ENCODE measurements around the gene BGN. TPM values are rescaled to one million over a fixed set of nuclear protein-coding genes. Genes with fewer than 3 reads are reported as not detected.
A peak's percentile ranks its signal among the peaks of the same experiment; 100 is the strongest.

Gene BGN
- total RNA-seq, result 100 to 1,000 TPM; 173 to 244 (median 206) TPM
- 167 TPM for polyA plus RNA-seq
- long read RNA-seq, donor 1, transcript BGN-201 (8 exons, 2,402 nt), result major isoform, 221 of 334 reads
- long read RNA-seq, donor 1, partial matches to known transcripts, result 66 of 334 reads
- long read RNA-seq, donor 1, other reads (novel, unspliced or antisense), result 47 of 334 reads
- long read RNA-seq, donor 2, transcript BGN-201 (8 exons, 2,402 nt), result major isoform, 122 of 153 reads
- long read RNA-seq, donor 2, partial matches to known transcripts, result 28 of 153 reads
- long read RNA-seq, donor 2, other reads (novel, unspliced or antisense), result 3 of 153 reads
- long read RNA-seq, donor 3, transcript BGN-201 (8 exons, 2,402 nt), result major isoform, 45 of 83 reads
- long read RNA-seq, donor 3, partial matches to known transcripts, result 35 of 83 reads
- long read RNA-seq, donor 3, other reads (novel, unspliced or antisense), result 3 of 83 reads
- long read RNA-seq, donor 4, transcript BGN-201 (8 exons, 2,402 nt), result major isoform, 223 of 267 reads
- long read RNA-seq, donor 4, partial matches to known transcripts, result 35 of 267 reads
- long read RNA-seq, donor 4, other reads (novel, unspliced or antisense), result 9 of 267 reads

DNA sequence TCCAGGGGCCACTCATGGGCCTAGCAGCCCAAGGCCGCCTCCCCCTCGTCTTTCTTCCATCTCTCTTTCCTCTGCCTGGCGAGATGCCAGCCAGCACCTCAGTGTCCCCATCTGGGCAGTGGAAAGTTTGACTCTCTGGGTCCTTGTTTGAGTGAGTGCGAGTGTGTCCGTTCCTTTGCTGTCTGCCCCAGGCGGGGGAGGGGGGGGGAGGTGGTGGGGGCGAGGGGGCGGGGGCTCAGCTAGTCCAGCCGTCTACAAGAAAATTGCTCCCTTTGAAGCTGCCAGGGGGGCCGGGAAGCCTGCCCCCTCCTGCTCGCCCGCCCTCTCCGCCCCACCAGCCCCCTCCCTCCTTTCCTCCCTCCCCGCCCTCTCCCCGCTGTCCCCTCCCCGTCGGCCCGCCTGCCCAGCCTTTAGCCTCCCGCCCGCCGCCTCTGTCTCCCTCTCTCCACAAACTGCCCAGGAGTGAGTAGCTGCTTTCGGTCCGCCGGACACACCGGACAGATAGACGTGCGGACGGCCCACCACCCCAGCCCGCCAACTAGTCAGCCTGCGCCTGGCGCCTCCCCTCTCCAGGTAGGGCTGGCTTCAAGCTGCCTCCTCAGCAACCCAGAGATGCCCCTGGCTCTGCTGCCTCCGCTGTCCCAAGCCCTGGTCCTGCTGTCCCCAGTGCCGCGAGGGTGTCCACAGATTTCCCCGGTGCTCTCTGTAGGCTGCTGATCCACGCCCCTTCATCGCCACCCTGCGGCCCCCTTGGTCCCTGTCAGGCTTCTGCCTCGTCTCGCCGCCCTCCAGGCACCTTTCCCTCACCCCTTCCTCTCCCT lies at the start of gene BGN:
Gene BGN, plus strand, starts transcription at position 440 of the 821 bp plus-strand sequence. CDS start 9,652 bp downstream, outside the sequence.
- Histone ChIP-seq H3K9me3 (ENCODE audit: control insufficient read depth, low read length) (no peaks in the 10 kb centered on the region), H3K4me3 (ENCODE audit: low read length) (peak within 1 kb of the TSS; percentile 25), H3K4me1 (ENCODE audit: control insufficient read depth, insufficient read depth, low read length) (peaks cover 1% of the 10 kb centered on the region), H3K27me3 (ENCODE audit: control insufficient read depth, insufficient read depth) (no peaks in the 10 kb centered on the region), H3K27ac (ENCODE audit: low read length) (peak within 1 kb of the TSS; percentile 67)
- WGBS, result 10% methylated on average over 35 of the region's 41 CpGs
- ATAC-seq (peak; percentile 58 to 63), DNase-seq (peak; percentile 64 to 87 (median 84))
- intact Hi-C loops (cut with DNase I), result no loop called here

GRCh38 chrX:153445106-153445855 lies 49.5 kb upstream of the BGN start:
- H3K4me3 ChIP-seq (ENCODE audit: low read length), result no peak overlapping the region
- H3K4me1 ChIP-seq (ENCODE audit: control insufficient read depth, insufficient read depth, low read length), result no peaks in the 10 kb centered on the region
- H3K9me3 ChIP-seq (ENCODE audit: control insufficient read depth, low read length), result no peaks in the 10 kb centered on the region
- intact Hi-C loops (cut with DNase I), result no loop called here
- ATAC-seq (peak in 1 of 2 donors; percentile 8), DNase-seq (no peak)
- no peaks in the 10 kb centered on the region for H3K27me3 ChIP-seq (ENCODE audit: control insufficient read depth, insufficient read depth)
- 86% methylated on average over 35 of the region's 35 CpGs for WGBS
- no peak overlapping the region for H3K27ac ChIP-seq (ENCODE audit: low read length)

DNA sequence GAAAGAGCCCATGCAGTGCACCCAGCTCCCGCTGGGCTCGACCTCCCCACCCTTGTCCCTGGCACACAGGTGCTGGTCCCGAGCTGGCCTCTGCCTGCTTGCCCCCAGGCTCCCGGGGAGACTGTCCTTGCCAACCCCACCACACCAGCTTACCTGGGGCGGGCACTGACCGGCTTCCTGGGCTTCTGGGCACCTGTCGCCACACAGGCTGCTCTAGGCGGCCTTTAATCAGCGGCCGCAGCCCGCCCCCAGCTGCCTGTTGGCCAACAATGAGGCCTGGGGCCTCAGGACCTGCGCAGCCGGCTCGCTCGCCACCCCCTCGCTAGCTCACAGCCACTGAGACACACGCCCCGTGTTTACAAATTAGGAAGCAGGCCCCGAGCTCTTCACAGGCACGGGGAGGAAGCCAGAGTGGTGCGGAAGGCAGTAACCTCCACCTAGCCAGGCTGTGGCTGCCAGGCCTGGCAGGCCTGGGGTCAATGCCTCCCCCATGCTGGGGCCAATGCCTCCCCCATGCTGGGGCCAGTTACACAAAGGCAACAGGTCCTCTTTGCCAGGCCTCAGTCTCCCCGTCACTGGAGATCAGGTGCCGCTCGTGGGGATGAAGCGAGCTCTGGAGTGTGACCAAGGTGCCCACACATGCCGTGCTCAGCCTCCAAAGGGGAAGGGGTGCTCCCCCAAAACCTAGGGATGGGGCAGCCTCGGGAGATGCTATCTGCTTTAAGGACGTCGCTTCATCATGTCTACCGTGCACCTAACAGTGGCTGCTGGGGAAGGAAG lies 48.7 kb upstream of the BGN start, which contains the start of gene TREX2:
Gene TREX2, minus strand, starts transcription at position 201 of the 780 bp plus-strand sequence. CDS start 626 bp downstream, outside the sequence.
- ATAC-seq, result no peak
- no peak within 1 kb of the TSS for H3K4me3 ChIP-seq (ENCODE audit: low read length)
- H3K27me3 ChIP-seq (ENCODE audit: control insufficient read depth, insufficient read depth), result no peaks in the 10 kb centered on the region
- no peaks in the 10 kb centered on the region for H3K4me1 ChIP-seq (ENCODE audit: control insufficient read depth, insufficient read depth, low read length)
- H3K27ac ChIP-seq (ENCODE audit: low read length), result no peak within 1 kb of the TSS
- intact Hi-C loops (cut with DNase I), result no loop called here
- 81% methylated on average over 30 of the region's 30 CpGs for WGBS
- DNase-seq, result no peak
- H3K9me3 ChIP-seq (ENCODE audit: control insufficient read depth, low read length), result no peaks in the 10 kb centered on the region

GRCh38 chrX:153446636-153446936 lies 48.2 kb upstream of the BGN start:
- no peak overlapping the region for H3K27ac ChIP-seq (ENCODE audit: low read length)
- H3K27me3 ChIP-seq (ENCODE audit: control insufficient read depth, insufficient read depth), result no peaks in the 10 kb centered on the region
- intact Hi-C loops (cut with DNase I), result no loop called here
- ATAC-seq (no peak), DNase-seq (no peak)
- no peak overlapping the region for H3K4me3 ChIP-seq (ENCODE audit: low read length)
- no peaks in the 10 kb centered on the region for H3K9me3 ChIP-seq (ENCODE audit: control insufficient read depth, low read length)
- no peaks in the 10 kb centered on the region for H3K4me1 ChIP-seq (ENCODE audit: control insufficient read depth, insufficient read depth, low read length)
- 52% methylated on average over 10 of the region's 10 CpGs for WGBS

DNA sequence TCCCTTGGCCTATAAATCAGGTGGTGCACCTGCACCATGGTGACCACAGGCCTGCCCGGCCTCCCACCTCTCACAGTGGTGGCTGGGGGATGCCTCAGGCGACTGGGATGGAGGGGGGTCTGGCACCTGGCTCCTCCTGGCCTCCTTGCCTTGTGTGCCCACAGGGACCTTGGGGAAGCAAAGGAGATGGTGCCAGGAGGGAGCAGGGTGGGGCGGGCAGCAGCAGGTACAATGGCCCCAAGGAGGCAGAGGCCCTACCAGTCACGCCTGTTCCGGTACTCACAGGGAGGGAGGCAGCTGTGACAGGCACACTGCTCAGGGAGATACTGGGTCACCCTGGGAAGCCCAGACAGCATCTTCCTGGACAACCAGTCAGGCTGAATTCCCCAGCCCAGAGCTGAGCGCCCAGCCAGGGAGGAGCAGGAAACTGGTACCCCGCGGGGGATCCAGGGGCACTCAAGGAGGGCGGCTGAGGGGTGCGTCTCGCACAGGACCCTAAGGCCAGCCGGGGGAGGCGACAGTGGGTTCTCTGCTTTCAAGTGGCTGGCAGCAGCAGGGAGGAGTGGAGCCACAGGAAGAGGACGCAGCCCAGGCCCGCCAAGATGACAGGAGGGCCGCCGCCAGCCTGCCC lies 47.7 kb upstream of the BGN start:
- 93% methylated on average over 17 of the region's 17 CpGs for WGBS
- ATAC-seq, result no peak

GRCh38 chrX:153447581-153447960 lies 47.2 kb upstream of the BGN start:
- intact Hi-C loops (cut with DNase I), result no loop called here
- Histone ChIP-seq H3K9me3 (ENCODE audit: control insufficient read depth, low read length) (no peaks in the 10 kb centered on the region), H3K27ac (ENCODE audit: low read length) (no peak overlapping the region), H3K4me1 (ENCODE audit: control insufficient read depth, insufficient read depth, low read length) (no peaks in the 10 kb centered on the region), H3K27me3 (ENCODE audit: control insufficient read depth, insufficient read depth) (no peaks in the 10 kb centered on the region), H3K4me3 (ENCODE audit: low read length) (no peak overlapping the region)
- no peak for ATAC-seq
- WGBS, result 71% methylated on average over 8 of the region's 8 CpGs
- DNase-seq, result no peak

More for the DNA sequence above, 47.7 kb upstream of the BGN start:
- no peaks in the 10 kb centered on the region for H3K4me1 ChIP-seq (ENCODE audit: control insufficient read depth, insufficient read depth, low read length)
- H3K4me3 ChIP-seq (ENCODE audit: low read length), result no peak overlapping the region
- no peak overlapping the region for H3K27ac ChIP-seq (ENCODE audit: low read length)
- DNase-seq, result peak in 1 of 3 donors; percentile 51
- intact Hi-C loops (cut with DNase I), result no loop called here
- no peaks in the 10 kb centered on the region for H3K9me3 ChIP-seq (ENCODE audit: control insufficient read depth, low read length)
- no peaks in the 10 kb centered on the region for H3K27me3 ChIP-seq (ENCODE audit: control insufficient read depth, insufficient read depth)

GRCh38 chrX:153448556-153449367 lies 46.0 kb upstream of the BGN start:
- no peaks in the 10 kb centered on the region for H3K9me3 ChIP-seq (ENCODE audit: control insufficient read depth, low read length)
- 97% methylated on average over 20 of the region's 21 CpGs for WGBS
- intact Hi-C loops (cut with DNase I), result no loop called here
- H3K27me3 ChIP-seq (ENCODE audit: control insufficient read depth, insufficient read depth), result no peaks in the 10 kb centered on the region
- H3K4me1 ChIP-seq (ENCODE audit: control insufficient read depth, insufficient read depth, low read length), result no peaks in the 10 kb centered on the region
- H3K27ac ChIP-seq (ENCODE audit: low read length), result no peak overlapping the region
- DNase-seq, result peak in 1 of 3 donors; percentile 38
- no peak for ATAC-seq
- H3K4me3 ChIP-seq (ENCODE audit: low read length), result no peak overlapping the region

GRCh38 chrX:153449368-153450113 lies 45.2 kb upstream of the BGN start:
- Histone ChIP-seq H3K27ac (ENCODE audit: low read length) (no peak overlapping the region), H3K27me3 (ENCODE audit: control insufficient read depth, insufficient read depth) (no peaks in the 10 kb centered on the region), H3K4me3 (ENCODE audit: low read length) (no peak overlapping the region), H3K9me3 (ENCODE audit: control insufficient read depth, low read length) (no peaks in the 10 kb centered on the region), H3K4me1 (ENCODE audit: control insufficient read depth, insufficient read depth, low read length) (no peaks in the 10 kb centered on the region)
- intact Hi-C loops (cut with DNase I), result no loop called here
- WGBS, result 93% methylated on average over 15 of the region's 15 CpGs
- DNase-seq, result no peak
- ATAC-seq, result no peak
